HG03342 (cell line): ENCODE results near the gene SIGLEC9.

ENCODE experiments used
- ATAC-seq: cut with Tn5 transposase; IDR thresholded peaks from one replicate; pipeline ENCODE4 v1.9.1; 2021; ENCODE audit warnings: mild to moderate bottlenecking, moderate library complexity; ENCODE audit not compliant: unreplicated experiment

The SIGLEC9 gene

GRCh38 chr19:51173681-51174080 lies 49.0 kb downstream of the SIGLEC9 start:
- no peak for ATAC-seq

- no peak for ATAC-seq
Measured at GRCh38 chr19:51179256-51179655, 54.5 kb downstream of the SIGLEC9 start.
